Measurements from ENCODE around the gene PRELID3B.

PRELID3B gene

DNA sequence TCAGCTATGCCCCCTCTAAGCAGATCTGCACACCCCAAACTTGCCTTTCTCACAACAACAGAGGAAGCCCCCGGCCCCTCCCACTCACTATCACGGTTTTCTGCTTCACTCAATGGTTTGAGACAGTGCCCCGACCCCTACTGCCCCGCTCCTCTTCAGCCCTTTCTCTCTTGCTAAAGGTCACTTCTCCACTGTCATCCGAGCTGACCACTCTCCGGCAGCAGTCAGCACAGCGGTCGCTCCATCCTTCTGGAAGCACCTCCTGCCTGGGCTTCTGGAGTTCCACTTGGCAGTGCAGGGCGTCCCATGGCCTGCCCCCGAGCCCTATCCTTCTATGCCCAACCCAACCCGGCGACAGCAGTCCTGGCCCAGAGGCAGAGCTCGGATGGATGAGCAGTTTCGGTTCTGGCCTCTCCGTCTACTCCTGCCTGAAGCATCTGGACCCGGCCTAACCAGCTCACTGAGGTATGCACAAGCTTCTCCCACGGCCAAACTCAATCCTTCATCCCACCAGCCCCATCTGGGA lies 39.6 kb downstream of the PRELID3B start:
- peaks cover 32% of the 10 kb centered on the region for H3K79me2 ChIP-seq (ENCODE audit: insufficient read depth, low read length)

DNA sequence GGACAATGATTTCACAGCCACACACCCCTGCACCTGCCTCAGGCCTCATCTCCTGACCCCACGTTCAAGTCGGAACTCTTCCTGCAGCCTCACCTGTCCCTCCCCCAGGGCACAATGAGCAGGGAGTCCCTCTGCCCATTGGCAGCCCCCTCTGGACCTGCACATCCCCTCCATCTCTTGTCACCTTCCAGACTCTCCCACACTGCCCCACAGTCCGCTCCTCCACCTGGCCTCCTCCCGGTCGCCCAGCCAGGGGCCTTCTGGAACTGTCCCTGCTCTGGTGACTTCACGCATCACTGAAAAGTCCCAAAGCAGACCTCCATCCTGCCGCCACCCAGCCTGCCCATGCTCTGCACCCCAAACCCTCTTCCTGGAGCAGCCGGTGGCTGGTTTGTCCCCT lies 40.2 kb downstream of the PRELID3B start:
- H3K4me3 ChIP-seq (ENCODE audit: insufficient read depth, low read length, poor library complexity, severe bottlenecking) = no peak overlapping the region
- no peak overlapping the region for H2AFZ ChIP-seq (ENCODE audit: low read depth, low read length, severe bottlenecking)
- peaks cover 2% of the 10 kb centered on the region; the same call in 1 of the 2 replicates for H3K36me3 ChIP-seq (ENCODE audit: low read length)
- H3K27ac ChIP-seq (ENCODE audit: low read depth, low read length) = no peak overlapping the region
- H3K79me2 ChIP-seq (ENCODE audit: insufficient read depth, low read length) = peaks cover 32% of the 10 kb centered on the region
- no peaks in the 10 kb centered on the region for H3K9me3 ChIP-seq (ENCODE audit: insufficient read depth, low read length)
- TF ChIP-seq EZH2phosphoT487 (conservative IDR thresholded peaks at IDR 0.05; ENCODE audit: low read length) = no peak
- TF ChIP-seq, protein P1, sequence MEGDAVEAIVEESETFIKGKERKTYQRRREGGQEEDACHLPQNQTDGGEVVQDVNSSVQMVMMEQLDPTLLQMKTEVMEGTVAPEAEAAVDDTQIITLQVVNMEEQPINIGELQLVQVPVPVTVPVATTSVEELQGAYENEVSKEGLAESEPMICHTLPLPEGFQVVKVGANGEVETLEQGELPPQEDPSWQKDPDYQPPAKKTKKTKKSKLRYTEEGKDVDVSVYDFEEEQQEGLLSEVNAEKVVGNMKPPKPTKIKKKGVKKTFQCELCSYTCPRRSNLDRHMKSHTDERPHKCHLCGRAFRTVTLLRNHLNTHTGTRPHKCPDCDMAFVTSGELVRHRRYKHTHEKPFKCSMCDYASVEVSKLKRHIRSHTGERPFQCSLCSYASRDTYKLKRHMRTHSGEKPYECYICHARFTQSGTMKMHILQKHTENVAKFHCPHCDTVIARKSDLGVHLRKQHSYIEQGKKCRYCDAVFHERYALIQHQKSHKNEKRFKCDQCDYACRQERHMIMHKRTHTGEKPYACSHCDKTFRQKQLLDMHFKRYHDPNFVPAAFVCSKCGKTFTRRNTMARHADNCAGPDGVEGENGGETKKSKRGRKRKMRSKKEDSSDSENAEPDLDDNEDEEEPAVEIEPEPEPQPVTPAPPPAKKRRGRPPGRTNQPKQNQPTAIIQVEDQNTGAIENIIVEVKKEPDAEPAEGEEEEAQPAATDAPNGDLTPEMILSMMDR (IDR thresholded peaks at IDR 0.05; ENCODE audit: insufficient read depth, low read length, poor library complexity, severe bottlenecking) = no peak
- H3K9ac ChIP-seq (ENCODE audit: low read length) = no peak overlapping the region
- no peaks in the 10 kb centered on the region for H3K9me2 ChIP-seq (replicated peaks; ENCODE audit: insufficient read depth, low read length)
- peaks cover 3% of the 10 kb centered on the region; the same call in 1 of the 2 replicates for H3F3A ChIP-seq (ENCODE audit: insufficient read depth)
- 0 out of 2 replicates have a peak, but pooled peaks cover 3% of the 10 kb centered on the region for H4K20me1 ChIP-seq (ENCODE audit: low read depth, low read length)
- H3K4me2 ChIP-seq (ENCODE audit: low read depth, low read length, poor library complexity, severe bottlenecking) = no peak overlapping the region
- H3K27me3 ChIP-seq (ENCODE audit: low read length) = no peaks in the 10 kb centered on the region

More for the DNA sequence above, 39.6 kb downstream of the PRELID3B start:
- Histone ChIP-seq H3K9me3 (ENCODE audit: insufficient read depth, low read length) (no peaks in the 10 kb centered on the region), H3F3A (ENCODE audit: insufficient read depth) (peaks cover 5% of the 10 kb centered on the region), H3K27me3 (ENCODE audit: low read length) (no peaks in the 10 kb centered on the region), H3K4me2 (ENCODE audit: low read depth, low read length, poor library complexity, severe bottlenecking) (no peak overlapping the region), H3K9ac (ENCODE audit: low read length) (no peak overlapping the region), H3K27ac (ENCODE audit: low read depth, low read length) (no peak overlapping the region), H2AFZ (ENCODE audit: low read depth, low read length, severe bottlenecking) (no peak overlapping the region), H4K20me1 (ENCODE audit: low read depth, low read length) (0 out of 2 replicates have a peak, but pooled peaks cover 3% of the 10 kb centered on the region), H3K9me2 (replicated peaks; ENCODE audit: insufficient read depth, low read length) (no peaks in the 10 kb centered on the region), H3K36me3 (ENCODE audit: low read length) (no peaks in the 10 kb centered on the region), H3K4me3 (ENCODE audit: insufficient read depth, low read length, poor library complexity, severe bottlenecking) (no peak overlapping the region)
- TF ChIP-seq, protein P1 (IDR thresholded peaks at IDR 0.05; ENCODE audit: insufficient read depth, low read length, poor library complexity, severe bottlenecking) = no peak
- TF ChIP-seq EZH2phosphoT487 (conservative IDR thresholded peaks at IDR 0.05; ENCODE audit: low read length) = no peak

DNA sequence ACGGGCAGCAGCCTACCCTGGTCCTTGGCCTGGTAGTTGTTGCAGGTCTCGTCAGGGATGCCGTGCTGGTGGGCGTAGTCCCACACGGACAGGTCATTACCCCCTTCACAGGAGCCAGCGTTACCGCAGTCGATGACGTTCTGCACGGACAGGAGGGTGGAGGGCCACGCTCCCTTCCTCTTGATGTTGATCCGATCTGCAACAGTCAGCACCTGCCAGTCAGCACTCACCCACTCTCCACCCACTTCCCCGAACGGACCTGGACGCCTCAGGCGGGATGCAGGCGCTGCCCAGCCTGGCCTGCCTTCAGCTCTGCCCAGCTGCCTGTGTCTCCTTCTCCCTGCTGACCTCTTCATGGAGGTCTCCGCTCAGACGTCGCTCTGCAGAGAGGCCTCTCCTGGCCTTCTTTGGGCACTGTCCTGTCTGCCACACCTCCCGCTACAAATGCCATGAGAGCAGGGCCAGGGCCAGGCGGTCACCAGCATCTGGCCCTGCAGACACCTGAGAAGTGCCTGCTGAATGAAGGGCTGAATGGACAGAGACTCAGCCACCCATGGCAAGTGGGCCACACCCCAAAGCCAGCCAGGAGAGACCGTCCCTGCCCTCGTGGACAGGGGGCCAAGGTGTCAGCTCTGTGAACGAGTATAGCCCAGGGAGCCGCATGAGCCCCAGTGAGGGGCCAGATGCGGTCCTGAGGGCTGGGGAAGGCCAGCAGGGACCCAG lies 41.0 kb downstream of the PRELID3B start:
- Histone ChIP-seq H3K27ac (ENCODE audit: low read depth, low read length) (no peak overlapping the region), H3K36me3 (ENCODE audit: low read length) (peaks cover 4% of the 10 kb centered on the region; the same call in 1 of the 2 replicates), H3K9ac (ENCODE audit: low read length) (no peak overlapping the region), H3F3A (ENCODE audit: insufficient read depth) (peaks cover 3% of the 10 kb centered on the region; the same call in 1 of the 2 replicates), H3K79me2 (ENCODE audit: insufficient read depth, low read length) (peaks cover 31% of the 10 kb centered on the region), H3K9me2 (replicated peaks; ENCODE audit: insufficient read depth, low read length) (no peaks in the 10 kb centered on the region), H3K27me3 (ENCODE audit: low read length) (no peaks in the 10 kb centered on the region), H3K4me3 (ENCODE audit: insufficient read depth, low read length, poor library complexity, severe bottlenecking) (no peak overlapping the region), H2AFZ (ENCODE audit: low read depth, low read length, severe bottlenecking) (no peak overlapping the region), H4K20me1 (ENCODE audit: low read depth, low read length) (0 out of 2 replicates have a peak, but pooled peaks cover 3% of the 10 kb centered on the region), H3K4me2 (ENCODE audit: low read depth, low read length, poor library complexity, severe bottlenecking) (no peak overlapping the region), H3K9me3 (ENCODE audit: insufficient read depth, low read length) (no peaks in the 10 kb centered on the region)
- no peak for TF ChIP-seq EZH2phosphoT487 (conservative IDR thresholded peaks at IDR 0.05; ENCODE audit: low read length)
- TF ChIP-seq, protein P1 (IDR thresholded peaks at IDR 0.05; ENCODE audit: insufficient read depth, low read length, poor library complexity, severe bottlenecking) = no peak
